ENCODE data around the gene ACKR2.
A peak's percentile ranks its signal among the peaks of the same experiment; 100 is the strongest.

ACKR2 gene

GRCh38 chr3:42827654-42828053, 18.4 kb downstream of the ACKR2 start:
- peak overlapping the region; percentile 55 for H3K27ac ChIP-seq
- DNase-seq (ENCODE audit: low read depth, low spot score): no peak

DNA sequence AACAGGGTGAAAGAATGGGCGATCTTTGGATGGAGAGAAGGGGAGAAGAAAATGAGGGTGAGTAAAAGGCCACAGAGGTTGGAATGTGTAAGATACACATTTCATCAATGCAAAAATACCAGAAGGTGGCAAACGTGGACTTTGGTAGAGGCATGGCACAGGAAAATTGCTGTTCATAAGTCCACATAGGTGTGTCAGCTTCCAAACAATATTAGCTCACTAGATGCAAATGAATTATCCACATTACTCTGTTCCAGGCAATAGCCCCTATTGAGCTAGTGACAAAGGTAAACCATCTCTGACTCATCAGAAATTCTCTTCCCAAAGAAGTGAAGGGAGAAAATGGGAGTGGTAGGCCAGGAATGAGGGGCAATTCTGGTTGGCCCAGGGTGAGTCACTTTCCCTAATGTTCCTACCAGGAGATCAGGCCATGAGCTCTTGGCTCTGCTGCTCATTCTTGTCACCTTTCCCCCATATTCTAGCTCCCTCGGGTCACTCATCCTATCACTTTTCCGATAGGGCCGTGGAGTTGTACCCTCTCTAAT, 19.9 kb downstream of the ACKR2 start:
- peak overlapping the region; percentile 64 for H3K27ac ChIP-seq
- no peak for DNase-seq (ENCODE audit: low read depth, low spot score)

- DNase-seq (ENCODE audit: low read depth, low spot score): no peak
- H3K27ac ChIP-seq: peak overlapping the region; percentile 64
These were observed 20.6 kb downstream of the ACKR2 start for GRCh38 chr3:42829628-42830436.

GRCh38 chr3:42830437-42831320, 21.4 kb downstream of the ACKR2 start:
- no peak for DNase-seq (ENCODE audit: low read depth, low spot score)
- no peak overlapping the region for H3K27ac ChIP-seq

- no peak for DNase-seq (ENCODE audit: low read depth, low spot score)
- H3K27ac ChIP-seq: no peak overlapping the region
These were observed 22.1 kb downstream of the ACKR2 start for GRCh38 chr3:42831321-42831713.

- H3K27ac ChIP-seq: no peak overlapping the region
- DNase-seq (ENCODE audit: low read depth, low spot score): no peak
These were observed 27.2 kb downstream of the ACKR2 start for GRCh38 chr3:42836150-42837123.

- no peak overlapping the region for H3K27ac ChIP-seq
- no peak for DNase-seq (ENCODE audit: low read depth, low spot score)
These were observed 29.3 kb downstream of the ACKR2 start for GRCh38 chr3:42838571-42838970.

GRCh38 chr3:42839616-42840015, 30.4 kb downstream of the ACKR2 start:
- no peak overlapping the region for H3K27ac ChIP-seq
- no peak for DNase-seq (ENCODE audit: low read depth, low spot score)

GRCh38 chr3:42841332-42841731, 32.1 kb downstream of the ACKR2 start:
- no peak for DNase-seq (ENCODE audit: low read depth, low spot score)
- no peak overlapping the region for H3K27ac ChIP-seq

DNA sequence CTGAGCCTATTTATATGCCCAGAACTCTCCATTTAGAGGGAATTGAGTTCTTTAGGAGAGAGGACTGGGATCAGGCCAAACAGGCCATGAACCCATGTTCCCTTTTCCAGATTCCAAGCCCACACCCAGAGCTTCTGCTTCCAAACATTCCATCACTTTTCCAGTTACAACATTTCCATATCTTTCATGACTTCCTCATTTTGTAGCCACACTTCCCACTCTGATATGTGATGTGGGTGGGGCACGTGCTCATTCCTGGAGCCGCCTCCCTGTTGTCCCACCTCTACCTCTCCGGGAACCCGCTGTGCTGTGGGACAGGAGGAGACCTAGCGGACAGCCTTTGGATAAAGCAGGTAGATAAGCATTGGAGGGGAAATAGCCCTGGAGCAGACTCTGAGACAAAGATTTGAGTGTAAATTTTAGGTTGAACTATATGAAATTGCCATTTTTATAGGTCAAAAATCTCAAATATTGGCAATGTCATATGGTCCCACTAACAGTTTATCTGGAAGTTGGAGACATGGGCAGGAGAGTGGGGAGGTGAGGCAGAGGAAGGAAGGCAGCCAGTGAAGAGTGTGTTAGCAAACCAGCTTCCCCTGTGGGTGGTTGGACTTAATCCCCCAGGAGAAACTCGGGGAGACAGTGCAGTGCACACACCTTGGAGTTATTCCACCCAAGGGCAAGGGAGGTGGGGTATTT, 34.6 kb downstream of the ACKR2 start:
- DNase-seq (ENCODE audit: low read depth, low spot score): no peak
- no peak overlapping the region for H3K27ac ChIP-seq

DNA sequence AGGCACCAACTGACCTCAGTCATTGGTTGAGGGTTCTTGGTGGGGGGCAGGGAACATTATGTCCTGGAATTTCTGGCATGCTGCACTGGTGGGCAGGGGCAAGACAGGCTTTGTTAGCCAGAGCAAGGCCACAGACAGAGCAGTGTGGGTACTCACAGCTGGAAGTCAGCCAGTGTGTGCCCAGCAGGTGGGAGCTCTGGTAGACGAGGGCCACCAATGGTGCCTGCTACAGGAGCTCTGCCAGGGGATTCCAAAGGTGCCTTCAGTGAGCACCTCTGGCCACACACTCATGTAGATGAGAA, 35.1 kb downstream of the ACKR2 start:
- DNase-seq (ENCODE audit: low read depth, low spot score): no peak
- H3K27ac ChIP-seq: no peak overlapping the region

GRCh38 chr3:42844815-42845214, 35.6 kb downstream of the ACKR2 start:
- H3K27ac ChIP-seq: no peak overlapping the region
- DNase-seq (ENCODE audit: low read depth, low spot score): no peak

GRCh38 chr3:42846685-42847522, 37.7 kb downstream of the ACKR2 start:
- DNase-seq (ENCODE audit: low read depth, low spot score): no peak
- no peak overlapping the region for H3K27ac ChIP-seq

DNA sequence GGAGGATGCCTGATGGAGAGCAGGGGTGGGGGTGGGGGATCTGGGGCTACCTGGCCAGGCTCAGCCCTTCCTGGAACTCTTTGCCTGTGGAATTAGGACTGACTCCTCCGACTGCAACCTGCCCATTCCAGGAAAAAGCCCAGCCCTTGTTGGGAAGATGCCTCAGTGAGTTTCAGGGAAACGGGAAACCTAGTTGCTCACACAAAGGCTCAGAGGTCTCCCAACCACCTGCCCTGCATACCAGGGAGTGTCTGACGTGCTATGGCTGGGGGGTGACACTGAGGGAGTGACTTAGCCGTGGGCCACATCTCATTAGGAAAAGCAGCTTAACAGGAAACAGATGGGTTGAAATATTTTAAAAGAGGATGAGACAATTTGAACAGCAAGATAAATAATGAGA, 38.5 kb downstream of the ACKR2 start:
- DNase-seq (ENCODE audit: low read depth, low spot score): no peak
- no peak overlapping the region for H3K27ac ChIP-seq

GRCh38 chr3:42849017-42849416, 39.8 kb downstream of the ACKR2 start:
- no peak for DNase-seq (ENCODE audit: low read depth, low spot score)
- H3K27ac ChIP-seq: no peak overlapping the region

GRCh38 chr3:42850263-42850662, 41.0 kb downstream of the ACKR2 start:
- no peak for DNase-seq (ENCODE audit: low read depth, low spot score)
- H3K27ac ChIP-seq: no peak overlapping the region

- H3K27ac ChIP-seq: no peak overlapping the region
- DNase-seq (ENCODE audit: low read depth, low spot score): no peak
These were observed 42.1 kb downstream of the ACKR2 start for GRCh38 chr3:42851228-42851834.

DNA sequence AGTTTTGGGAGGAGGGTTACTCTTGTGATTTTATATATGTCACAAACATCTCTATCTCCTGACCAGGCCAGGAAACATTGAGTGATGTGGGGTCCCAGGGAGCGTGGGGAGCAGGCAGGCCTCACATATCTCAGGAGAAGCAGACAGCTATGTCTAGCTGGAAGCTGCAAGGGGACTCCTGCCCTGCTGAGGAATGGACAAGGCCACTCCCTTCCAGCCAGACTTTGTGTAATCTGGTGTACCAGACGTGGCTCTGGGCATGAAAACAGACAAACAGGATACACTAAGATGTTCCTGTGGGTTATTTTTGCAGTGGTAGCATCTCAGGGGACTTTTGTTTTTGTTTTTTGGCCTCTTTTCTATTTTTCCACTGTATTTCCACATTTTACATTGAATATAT, 43.2 kb downstream of the ACKR2 start:
- no peak for DNase-seq (ENCODE audit: low read depth, low spot score)
- no peak overlapping the region for H3K27ac ChIP-seq
